Vagina (tissue), 2 donors: Measurements from ENCODE around the gene ADGRV1.

Experiments used
- POLR2A ChIP-seq, 2 donors: fragments of 450-650 bp; IDR thresholded peaks; one replicate each; pipeline ENCODE4 v1.6.1; 2017; ENCODE audit warnings: antibody characterized with exemption in 2 of 2, mild to moderate bottlenecking in 2 of 2, moderate library complexity in 2 of 2
- POLR2AphosphoS5 ChIP-seq, 2 donors: sonication (generic); formaldehyde crosslinking; IDR thresholded peaks; one replicate each; pipeline ENCODE4 v1.9.0; 2017; ENCODE audit warnings: antibody characterized with exemption in 2 of 2, mild to moderate bottlenecking in 2 of 2, low read depth in 1 of 2; ENCODE audit not compliant: insufficient read depth in 1 of 2
- TF ChIP-seq, protein P1 (sequence below), 3 experiments: fragments of 450-650 bp in 2 of 3; fragments of 200-600 bp in 1 of 3; sonication (generic) in 1 of 3; IDR thresholded peaks; one replicate each; pipeline ENCODE4 v1.5.1; 2017 to 2019; ENCODE audit warnings: antibody characterized with exemption in 3 of 3, mild to moderate bottlenecking in 2 of 3, moderate library complexity in 2 of 3

DNA sequence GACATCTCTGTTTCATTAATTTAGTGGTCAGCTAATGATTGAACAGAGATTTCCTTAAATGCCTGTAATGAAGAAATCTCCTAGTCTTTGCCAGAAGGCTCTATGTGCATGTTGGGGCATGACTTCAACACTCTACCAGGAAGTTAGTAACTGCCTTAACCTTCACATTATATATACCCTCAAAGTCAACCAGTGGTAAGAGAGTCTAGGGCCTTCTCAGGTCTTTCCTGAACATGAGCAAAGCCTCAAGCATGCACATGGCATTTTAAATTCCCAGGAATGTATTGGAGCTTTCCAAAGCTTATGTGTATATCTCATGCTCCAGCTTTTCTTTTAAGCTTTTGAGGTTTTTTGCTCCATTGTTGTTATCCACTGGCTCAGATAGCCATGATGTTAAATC lies 436.2 kb downstream of the ADGRV1 start:
- TF ChIP-seq, protein P1, sequence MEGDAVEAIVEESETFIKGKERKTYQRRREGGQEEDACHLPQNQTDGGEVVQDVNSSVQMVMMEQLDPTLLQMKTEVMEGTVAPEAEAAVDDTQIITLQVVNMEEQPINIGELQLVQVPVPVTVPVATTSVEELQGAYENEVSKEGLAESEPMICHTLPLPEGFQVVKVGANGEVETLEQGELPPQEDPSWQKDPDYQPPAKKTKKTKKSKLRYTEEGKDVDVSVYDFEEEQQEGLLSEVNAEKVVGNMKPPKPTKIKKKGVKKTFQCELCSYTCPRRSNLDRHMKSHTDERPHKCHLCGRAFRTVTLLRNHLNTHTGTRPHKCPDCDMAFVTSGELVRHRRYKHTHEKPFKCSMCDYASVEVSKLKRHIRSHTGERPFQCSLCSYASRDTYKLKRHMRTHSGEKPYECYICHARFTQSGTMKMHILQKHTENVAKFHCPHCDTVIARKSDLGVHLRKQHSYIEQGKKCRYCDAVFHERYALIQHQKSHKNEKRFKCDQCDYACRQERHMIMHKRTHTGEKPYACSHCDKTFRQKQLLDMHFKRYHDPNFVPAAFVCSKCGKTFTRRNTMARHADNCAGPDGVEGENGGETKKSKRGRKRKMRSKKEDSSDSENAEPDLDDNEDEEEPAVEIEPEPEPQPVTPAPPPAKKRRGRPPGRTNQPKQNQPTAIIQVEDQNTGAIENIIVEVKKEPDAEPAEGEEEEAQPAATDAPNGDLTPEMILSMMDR (IDR thresholded peaks at IDR 0.05) = no peak
- TF ChIP-seq POLR2A (IDR thresholded peaks at IDR 0.05) (no peak), POLR2AphosphoS5 (IDR thresholded peaks at IDR 0.05; ENCODE audit: insufficient read depth in 1 of 2, low read depth in 1 of 2) (no peak)
